Smooth muscle cell (in vitro differentiated cells): ENCODE data around the gene SIRT7. TPM values are rescaled to one million over a fixed set of nuclear protein-coding genes. Genes with fewer than 3 reads are reported as not detected.

Source experiments
- DNase-seq: peaks from one replicate; lab custom pipeline; 2025; ENCODE audit not compliant: unreplicated experiment; lab: John Stamatoyannopoulos, UW
- H2AFZ ChIP-seq: fragments of 200-600 bp; sonication (generic); 2 replicates; pipeline ENCODE4 v1.6.0; 2016; ENCODE audit warnings: antibody characterized with exemption, low read depth, mild to moderate bottlenecking
- H3F3A ChIP-seq: fragments of 200-600 bp; sonication (generic); 2 replicates; pipeline ENCODE4 v1.6.0; 2017; ENCODE audit warnings: antibody characterized with exemption, low read depth
- H3K27ac ChIP-seq: fragments of 200-600 bp; sonication (generic); 2 replicates; pipeline ENCODE4 v1.5.1; 2016; ENCODE audit warnings: low read depth, mild to moderate bottlenecking
- H3K27me3 ChIP-seq: fragments of 200-600 bp; sonication (generic); 2 replicates; pipeline ENCODE4 v1.6.1; 2016; ENCODE audit warnings: low read depth, mild to moderate bottlenecking
- H3K36me3 ChIP-seq: fragments of 200-600 bp; sonication (generic); 2 replicates; pipeline ENCODE4 v1.5.1; 2016; ENCODE audit warnings: low read depth
- H3K4me1 ChIP-seq: fragments of 200-600 bp; sonication (generic); 2 replicates; pipeline ENCODE4 v1.5.1; 2016; ENCODE audit warnings: low read depth
- H3K4me2 ChIP-seq: fragments of 200-600 bp; sonication (generic); 2 replicates; pipeline ENCODE4 v1.6.0; 2016; ENCODE audit warnings: mild to moderate bottlenecking
- H3K4me3 ChIP-seq: fragments of 200-600 bp; sonication (generic); 2 replicates; pipeline ENCODE4 v1.5.1; 2016; ENCODE audit warnings: mild to moderate bottlenecking
- H3K79me2 ChIP-seq: fragments of 200-600 bp; sonication (generic); 2 replicates; pipeline ENCODE4 v1.6.0; 2016; ENCODE audit warnings: low read depth, mild to moderate bottlenecking
- H3K9ac ChIP-seq: fragments of 200-600 bp; sonication (generic); 2 replicates; pipeline ENCODE4 v1.6.0; 2016; ENCODE audit warnings: low read depth
- H3K9me3 ChIP-seq: fragments of 200-600 bp; sonication (generic); replicated peaks from 2 replicates; pipeline ENCODE4 v1.5.1; 2016; ENCODE audit warnings: low read depth
- H4K20me1 ChIP-seq: fragments of 200-600 bp; sonication (generic); 2 replicates; pipeline ENCODE4 v1.6.0; 2016; ENCODE audit warnings: low read depth
- whole genome bisulfite sequencing: methylation state at CpG from one replicate; pipeline ENCODE4 v1.1.7; 2016; ENCODE audit warnings: low lambda C conversion rate; 5-methylcytosine and 5-hydroxymethylcytosine counted together
- polyA plus RNA-seq: library from polyadenylated mRNA; unstranded; fragments of >200 nt; fragmentation: Nextera tagmentation; extraction: Ambion mirVana; gene quantifications from 2 replicates; pipeline ENCODE4 v1.2.1, GENCODE V29; 2016
- total RNA-seq: library from RNA; depleted of rRNA; stranded (reverse); fragments of >200 nt; gene quantifications from 2 replicates; pipeline ENCODE4 v1.2.3, GENCODE V29; 2014
- TF ChIP-seq, protein P1 (sequence below): fragments of 200-600 bp; sonication (generic); IDR thresholded peaks from 2 replicates; pipeline ENCODE4 v1.5.1; 2017; ENCODE audit warnings: borderline replicate concordance, mild to moderate bottlenecking, antibody characterized with exemption; ENCODE audit not compliant: insufficient read depth, poor library complexity, severe bottlenecking

The SIRT7 gene
- total and polyA plus RNA-seq, 2 experiments from 2014 or later, result 10.1 to 19.9 TPM

DNA sequence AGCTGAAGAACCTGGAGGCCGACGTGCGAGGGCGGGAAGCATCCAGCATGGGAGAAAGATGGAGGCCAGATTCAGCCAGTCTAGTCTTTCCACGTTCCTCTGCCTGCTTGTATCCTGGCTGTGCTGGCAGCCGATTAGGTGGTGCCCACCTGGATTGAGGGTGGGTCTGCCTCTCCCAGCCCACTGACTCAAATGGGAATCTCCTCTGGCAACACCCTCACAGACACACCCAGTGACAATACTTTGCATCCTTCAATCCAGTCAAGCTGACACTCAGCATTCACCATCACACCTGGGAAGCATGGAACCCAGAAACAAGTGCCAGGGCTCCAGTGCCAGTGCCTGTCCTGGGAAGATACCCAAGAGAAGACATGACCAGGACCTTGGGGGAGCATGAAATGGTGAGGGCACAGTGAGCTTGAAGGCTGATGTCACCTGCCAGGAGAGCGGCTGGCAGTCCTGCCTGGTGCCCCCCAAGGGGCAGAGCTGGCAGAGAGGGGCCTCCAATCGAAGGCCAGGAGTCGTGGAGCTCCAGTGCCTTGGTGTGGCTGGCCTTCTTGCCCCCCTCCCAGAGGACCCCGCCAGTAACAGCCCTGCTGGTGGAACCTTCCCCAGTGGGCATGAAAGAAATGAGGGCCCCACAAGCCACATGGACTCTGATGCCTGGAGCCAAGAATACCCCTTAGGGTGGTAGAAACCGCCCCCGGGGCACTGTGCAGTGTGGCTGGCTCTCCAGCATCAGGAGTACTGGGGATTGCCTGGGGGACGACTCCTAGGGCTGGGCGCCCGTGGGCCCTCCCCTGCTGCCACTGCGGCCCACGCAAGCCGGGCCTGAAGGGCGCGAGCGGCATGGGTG lies 16.6 kb downstream of the SIRT7 start:
- H3K4me3 ChIP-seq, result peak overlapping the region; percentile 48
- no peaks in the 10 kb centered on the region for H3K27me3 ChIP-seq
- H3K4me1 ChIP-seq, result peaks cover 3% of the 10 kb centered on the region
- H3K9ac ChIP-seq, result no peak overlapping the region
- peaks cover 24% of the 10 kb centered on the region for H3F3A ChIP-seq
- no peak overlapping the region for H2AFZ ChIP-seq
- H3K79me2 ChIP-seq, result no peaks in the 10 kb centered on the region
- TF ChIP-seq, protein P1, sequence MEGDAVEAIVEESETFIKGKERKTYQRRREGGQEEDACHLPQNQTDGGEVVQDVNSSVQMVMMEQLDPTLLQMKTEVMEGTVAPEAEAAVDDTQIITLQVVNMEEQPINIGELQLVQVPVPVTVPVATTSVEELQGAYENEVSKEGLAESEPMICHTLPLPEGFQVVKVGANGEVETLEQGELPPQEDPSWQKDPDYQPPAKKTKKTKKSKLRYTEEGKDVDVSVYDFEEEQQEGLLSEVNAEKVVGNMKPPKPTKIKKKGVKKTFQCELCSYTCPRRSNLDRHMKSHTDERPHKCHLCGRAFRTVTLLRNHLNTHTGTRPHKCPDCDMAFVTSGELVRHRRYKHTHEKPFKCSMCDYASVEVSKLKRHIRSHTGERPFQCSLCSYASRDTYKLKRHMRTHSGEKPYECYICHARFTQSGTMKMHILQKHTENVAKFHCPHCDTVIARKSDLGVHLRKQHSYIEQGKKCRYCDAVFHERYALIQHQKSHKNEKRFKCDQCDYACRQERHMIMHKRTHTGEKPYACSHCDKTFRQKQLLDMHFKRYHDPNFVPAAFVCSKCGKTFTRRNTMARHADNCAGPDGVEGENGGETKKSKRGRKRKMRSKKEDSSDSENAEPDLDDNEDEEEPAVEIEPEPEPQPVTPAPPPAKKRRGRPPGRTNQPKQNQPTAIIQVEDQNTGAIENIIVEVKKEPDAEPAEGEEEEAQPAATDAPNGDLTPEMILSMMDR, result no peak
- H3K4me2 ChIP-seq, result peak overlapping the region; percentile 95
- WGBS, result 55% methylated on average over 21 of the region's 21 CpGs
- H3K9me3 ChIP-seq, result no peaks in the 10 kb centered on the region
- no peak overlapping the region for H3K27ac ChIP-seq
- no peaks in the 10 kb centered on the region for H3K36me3 ChIP-seq
- no peak for DNase-seq
- peaks cover 28% of the 10 kb centered on the region for H4K20me1 ChIP-seq

DNA sequence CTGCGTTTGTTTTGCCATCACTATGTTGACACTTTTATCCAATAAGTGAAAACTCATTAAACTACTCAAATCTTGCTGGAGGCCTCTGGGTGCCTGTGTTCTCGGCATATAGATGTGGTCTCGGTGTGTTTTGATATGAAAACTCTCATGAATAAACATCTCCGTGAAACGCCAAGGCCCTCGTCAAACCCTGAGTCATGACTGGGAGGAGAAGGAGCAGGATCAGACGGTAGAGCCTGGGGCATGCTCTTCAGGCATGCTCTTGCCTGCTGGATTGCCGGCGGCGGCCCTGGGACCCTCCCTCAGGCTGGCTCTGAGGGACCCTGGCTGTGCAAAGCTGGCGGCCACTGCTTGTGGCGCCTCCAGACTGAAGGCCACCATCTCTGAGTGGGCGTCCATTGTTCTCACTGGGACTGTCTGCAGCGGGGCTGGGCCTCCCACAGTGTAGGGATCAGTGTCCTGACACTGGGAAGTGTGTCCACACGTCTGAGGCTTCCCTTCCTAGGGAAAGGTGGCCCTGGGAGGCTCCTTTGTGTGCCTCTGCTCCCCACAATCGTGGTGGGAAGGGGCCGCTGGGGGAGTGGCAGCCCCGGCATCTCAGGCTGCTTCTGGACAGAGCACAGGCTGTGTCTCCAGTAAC lies 17.7 kb downstream of the SIRT7 start:
- no peak overlapping the region for H3K9ac ChIP-seq
- no peaks in the 10 kb centered on the region for H3K9me3 ChIP-seq
- WGBS, result 88% methylated on average over 18 of the region's 18 CpGs
- no peak overlapping the region for H3K27ac ChIP-seq
- H3K27me3 ChIP-seq, result no peaks in the 10 kb centered on the region
- peaks cover 28% of the 10 kb centered on the region for H4K20me1 ChIP-seq
- H2AFZ ChIP-seq, result no peak overlapping the region
- no peak for DNase-seq
- no peaks in the 10 kb centered on the region for H3K79me2 ChIP-seq
- H3K4me1 ChIP-seq, result peaks cover 3% of the 10 kb centered on the region
- H3K36me3 ChIP-seq, result no peaks in the 10 kb centered on the region
- no peak overlapping the region for H3K4me3 ChIP-seq
- TF ChIP-seq, protein P1, result no peak
- no peak overlapping the region for H3K4me2 ChIP-seq
- peaks cover 24% of the 10 kb centered on the region for H3F3A ChIP-seq

DNA sequence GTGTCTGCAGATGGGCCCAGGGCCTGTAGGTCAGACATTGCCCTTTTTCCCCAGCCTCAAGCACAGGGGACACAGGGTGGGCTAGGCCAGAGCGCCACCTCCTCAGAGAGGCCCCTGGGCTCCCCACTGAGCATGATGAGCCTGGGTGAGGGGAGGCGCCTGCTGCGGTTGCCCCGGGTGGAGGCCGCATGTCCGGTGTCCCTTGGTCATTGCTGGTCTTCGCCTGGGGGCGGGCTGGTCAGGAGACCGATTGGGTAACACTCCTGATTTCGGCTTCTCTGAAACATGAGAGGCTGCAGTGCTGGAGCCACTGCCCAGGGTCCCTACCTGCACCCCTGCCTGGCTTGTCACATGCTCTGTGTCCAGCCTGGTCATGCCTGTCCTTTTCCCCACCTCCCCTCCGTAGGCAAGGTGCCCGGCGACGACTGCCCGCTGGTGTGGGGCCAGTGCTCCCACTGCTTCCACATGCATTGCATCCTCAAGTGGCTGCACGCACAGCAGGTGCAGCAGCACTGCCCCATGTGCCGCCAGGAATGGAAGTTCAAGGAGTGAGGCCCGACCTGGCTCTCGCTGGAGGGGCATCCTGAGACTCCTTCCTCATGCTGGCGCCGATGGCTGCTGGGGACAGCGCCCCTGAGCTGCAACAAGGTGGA lies 18.3 kb downstream of the SIRT7 start:
- H2AFZ ChIP-seq, result no peak overlapping the region
- H3F3A ChIP-seq, result peaks cover 24% of the 10 kb centered on the region
- peaks cover 28% of the 10 kb centered on the region for H4K20me1 ChIP-seq
- H3K4me3 ChIP-seq, result no peak overlapping the region
- H3K9ac ChIP-seq, result no peak overlapping the region
- H3K27me3 ChIP-seq, result no peaks in the 10 kb centered on the region
- no peaks in the 10 kb centered on the region for H3K9me3 ChIP-seq
- H3K4me2 ChIP-seq, result no peak overlapping the region
- no peaks in the 10 kb centered on the region for H3K79me2 ChIP-seq
- H3K27ac ChIP-seq, result peak overlapping the region; percentile 88
- peaks cover 3% of the 10 kb centered on the region for H3K4me1 ChIP-seq
- 97% methylated on average over 22 of the region's 22 CpGs for WGBS
- no peaks in the 10 kb centered on the region for H3K36me3 ChIP-seq
- TF ChIP-seq, protein P1, result no peak
- DNase-seq, result no peak
